IPS-18c (cell line): Measurements from ENCODE around the gene YEATS2.
"Not testable (repeated sequence)": the region's sequence is repeated elsewhere in the genome, so short reads cannot be mapped to it uniquely, and the experiment has no call there.

ENCODE experiments used
- H3K4me3 ChIP-seq: 2 replicates; pipeline ENCODE4 v1.7.0; 2013; ENCODE audit warnings: low read depth, mild to moderate bottlenecking, low read length, moderate library complexity; ENCODE audit not compliant: insufficient read depth
- H3K9me3 ChIP-seq: one replicate; pipeline ENCODE4 v1.6.1; 2013; ENCODE audit warnings: mild to moderate bottlenecking, low read length, moderate library complexity; ENCODE audit not compliant: control insufficient read depth, insufficient read depth

YEATS2 gene

GRCh38 chr3:183697610-183698317 is at the start of gene YEATS2:
Gene YEATS2, plus strand, starts transcription at chr3:183697797. Its CDS starts 17,366 bp downstream, at chr3:183715163.
- H3K4me3 ChIP-seq: peak within 1 kb of the TSS; percentile 93

GRCh38 chr3:183650554-183650953 is 47.0 kb upstream of the YEATS2 start:
- peaks cover 10% of the 10 kb centered on the region for H3K9me3 ChIP-seq
- H3K4me3 ChIP-seq: no peak overlapping the region

More at GRCh38 chr3:183697610-183698317, at the start of gene YEATS2:
- H3K9me3 ChIP-seq: no peaks in the 10 kb centered on the region

- Histone ChIP-seq H3K4me3 (no peak overlapping the region), H3K9me3 (peaks cover 10% of the 10 kb centered on the region)
These were observed 44.2 kb upstream of the YEATS2 start for GRCh38 chr3:183653209-183654064.

GRCh38 chr3:183654727-183655126 is 42.9 kb upstream of the YEATS2 start:
- peaks cover 10% of the 10 kb centered on the region for H3K9me3 ChIP-seq
- no peak overlapping the region for H3K4me3 ChIP-seq

- H3K9me3 ChIP-seq: peaks cover under 1% of the 10 kb centered on the region
- H3K4me3 ChIP-seq: no peak overlapping the region
These were observed 35.5 kb upstream of the YEATS2 start for GRCh38 chr3:183662099-183662498.

GRCh38 chr3:183664913-183665381 is 32.6 kb upstream of the YEATS2 start:
- Histone ChIP-seq H3K9me3 (peaks cover 4% of the 10 kb centered on the region), H3K4me3 (no peak overlapping the region)

- H3K4me3 ChIP-seq: no peak overlapping the region
- H3K9me3 ChIP-seq: no peaks in the 10 kb centered on the region
These were observed 17.5 kb upstream of the YEATS2 start for GRCh38 chr3:183680061-183680460.

GRCh38 chr3:183687705-183688104 is 9.9 kb upstream of the YEATS2 start:
- no peaks in the 10 kb centered on the region for H3K9me3 ChIP-seq
- no peak overlapping the region for H3K4me3 ChIP-seq

- no peaks in the 10 kb centered on the region for H3K9me3 ChIP-seq
These were observed 8.7 kb upstream of the YEATS2 start for GRCh38 chr3:183688874-183689273.

GRCh38 chr3:183689621-183690020 is 8.0 kb upstream of the YEATS2 start:
- not testable (repeated sequence) for H3K4me3 ChIP-seq, H3K9me3 ChIP-seq

More at GRCh38 chr3:183688874-183689273, 8.7 kb upstream of the YEATS2 start:
- H3K4me3 ChIP-seq: no peak overlapping the region

- Histone ChIP-seq H3K4me3 (no peak overlapping the region), H3K9me3 (no peaks in the 10 kb centered on the region)
These were observed 7.1 kb upstream of the YEATS2 start for GRCh38 chr3:183690402-183690995.

GRCh38 chr3:183692436-183692835 is 5.2 kb upstream of the YEATS2 start:
- H3K9me3 ChIP-seq: no peaks in the 10 kb centered on the region
- H3K4me3 ChIP-seq: no peak overlapping the region

GRCh38 chr3:183695569-183696364 is 1.8 kb upstream of the YEATS2 start:
- no peak overlapping the region for H3K4me3 ChIP-seq

GRCh38 chr3:183697123-183697609 is 431 bp upstream of the YEATS2 start:
- H3K9me3 ChIP-seq: no peaks in the 10 kb centered on the region
- no peak overlapping the region for H3K4me3 ChIP-seq

More at GRCh38 chr3:183695569-183696364, 1.8 kb upstream of the YEATS2 start:
- no peaks in the 10 kb centered on the region for H3K9me3 ChIP-seq

GRCh38 chr3:183698318-183698751 is 738 bp downstream of the YEATS2 start:
- Histone ChIP-seq H3K9me3 (no peaks in the 10 kb centered on the region), H3K4me3 (peak overlapping the region; percentile 93)

GRCh38 chr3:183698756-183699155 is 1.2 kb downstream of the YEATS2 start:
- Histone ChIP-seq H3K4me3 (peak overlapping the region; percentile 93), H3K9me3 (no peaks in the 10 kb centered on the region)
